ENCODE data around the gene CDS1. TPM values are rescaled to one million over a fixed set of nuclear protein-coding genes. Genes with fewer than 3 reads are reported as not detected.

Gene CDS1
- total and polyA plus RNA-seq, 2 of the 8 experiments (the other 6 are each of a cell fraction or from before 2014, with no cell fraction given) = 8.7 to 13.9 TPM

GRCh38 chr4:84547211-84547610, 35.7 kb upstream of the CDS1 start (continued):
- TF ChIP-seq CHD7 (IDR thresholded peaks at IDR 0.05; ENCODE audit: insufficient replicate concordance, low read length) (no peak), MAFK (IDR thresholded peaks at IDR 0.05; ENCODE audit: low read depth, low read length) (no peak), KDM4A (IDR thresholded peaks at IDR 0.05; ENCODE audit: low read depth, low read length, severe bottlenecking) (no peak), CTBP2 (IDR thresholded peaks at IDR 0.05; ENCODE audit: borderline replicate concordance, insufficient read depth, insufficient read length, low read length) (no peak), ATF3 (IDR thresholded peaks at IDR 0.05; ENCODE audit: insufficient read depth, low read depth, low read length) (no peak), BACH1 (IDR thresholded peaks at IDR 0.05; ENCODE audit: low read length) (no peak)

Measured in H1 (cell line).